ENCODE measurements around the gene DTNB. TPM values are rescaled to one million over a fixed set of nuclear protein-coding genes. Genes with fewer than 3 reads are reported as not detected.

Gene DTNB
- total and polyA plus RNA-seq, 2 experiments from 2014 or later: 10.3 to 13.9 TPM

DNA sequence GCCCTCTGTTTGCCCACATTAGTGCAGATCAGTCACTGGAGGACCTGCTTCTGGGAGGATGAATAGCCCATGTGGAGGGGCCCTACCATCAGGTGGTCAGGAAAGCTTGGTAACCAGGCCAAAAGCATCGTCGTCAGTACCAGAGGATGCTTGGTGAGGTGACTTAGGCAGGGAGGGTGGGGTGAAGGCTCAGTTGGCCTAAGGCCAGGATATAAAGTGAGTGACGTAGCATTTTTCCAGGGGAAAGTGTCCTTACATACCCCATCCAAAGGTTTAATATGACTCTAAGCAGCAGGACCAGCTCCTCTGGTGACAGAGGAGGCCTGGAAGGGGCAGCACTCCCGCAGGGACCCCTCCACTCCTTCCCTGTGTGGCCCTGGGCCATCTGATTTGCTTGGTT is 303.9 kb downstream of the DTNB start:
- no peaks in the 10 kb centered on the region for H3K27me3 ChIP-seq
- no peak overlapping the region for H3K4me3 ChIP-seq
- H3K36me3 ChIP-seq (replicated peaks; ENCODE audit: insufficient read depth, low read depth): no peaks in the 10 kb centered on the region
- no peaks in the 10 kb centered on the region for H3K9me2 ChIP-seq (replicated peaks; ENCODE audit: insufficient read depth)
- no peaks in the 10 kb centered on the region for H4K20me1 ChIP-seq (ENCODE audit: insufficient read depth, poor library complexity, severe bottlenecking)
- DNase-seq (ENCODE audit: low spot score): no peak
- peak overlapping the region; percentile 92 for H3K27ac ChIP-seq
- H3K4me2 ChIP-seq: no peak overlapping the region
- H3K9me3 ChIP-seq (ENCODE audit: low read depth): no peaks in the 10 kb centered on the region
- TF ChIP-seq EZH2phosphoT487 (IDR thresholded peaks at IDR 0.05; ENCODE audit: low read depth, severe bottlenecking, unreplicated experiment): no peak
- TF ChIP-seq, protein P1, sequence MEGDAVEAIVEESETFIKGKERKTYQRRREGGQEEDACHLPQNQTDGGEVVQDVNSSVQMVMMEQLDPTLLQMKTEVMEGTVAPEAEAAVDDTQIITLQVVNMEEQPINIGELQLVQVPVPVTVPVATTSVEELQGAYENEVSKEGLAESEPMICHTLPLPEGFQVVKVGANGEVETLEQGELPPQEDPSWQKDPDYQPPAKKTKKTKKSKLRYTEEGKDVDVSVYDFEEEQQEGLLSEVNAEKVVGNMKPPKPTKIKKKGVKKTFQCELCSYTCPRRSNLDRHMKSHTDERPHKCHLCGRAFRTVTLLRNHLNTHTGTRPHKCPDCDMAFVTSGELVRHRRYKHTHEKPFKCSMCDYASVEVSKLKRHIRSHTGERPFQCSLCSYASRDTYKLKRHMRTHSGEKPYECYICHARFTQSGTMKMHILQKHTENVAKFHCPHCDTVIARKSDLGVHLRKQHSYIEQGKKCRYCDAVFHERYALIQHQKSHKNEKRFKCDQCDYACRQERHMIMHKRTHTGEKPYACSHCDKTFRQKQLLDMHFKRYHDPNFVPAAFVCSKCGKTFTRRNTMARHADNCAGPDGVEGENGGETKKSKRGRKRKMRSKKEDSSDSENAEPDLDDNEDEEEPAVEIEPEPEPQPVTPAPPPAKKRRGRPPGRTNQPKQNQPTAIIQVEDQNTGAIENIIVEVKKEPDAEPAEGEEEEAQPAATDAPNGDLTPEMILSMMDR (IDR thresholded peaks at IDR 0.05; ENCODE audit: poor library complexity): no peak
- no peak overlapping the region for H2AFZ ChIP-seq
- no peaks in the 10 kb centered on the region for H3K79me2 ChIP-seq
- peaks cover 18% of the 10 kb centered on the region for H3K4me1 ChIP-seq (ENCODE audit: insufficient read depth)
- 78% methylated on average over 4 of the region's 4 CpGs for WGBS (ENCODE audit: low lambda C conversion rate, missing lambda C conversion rate)

DNA sequence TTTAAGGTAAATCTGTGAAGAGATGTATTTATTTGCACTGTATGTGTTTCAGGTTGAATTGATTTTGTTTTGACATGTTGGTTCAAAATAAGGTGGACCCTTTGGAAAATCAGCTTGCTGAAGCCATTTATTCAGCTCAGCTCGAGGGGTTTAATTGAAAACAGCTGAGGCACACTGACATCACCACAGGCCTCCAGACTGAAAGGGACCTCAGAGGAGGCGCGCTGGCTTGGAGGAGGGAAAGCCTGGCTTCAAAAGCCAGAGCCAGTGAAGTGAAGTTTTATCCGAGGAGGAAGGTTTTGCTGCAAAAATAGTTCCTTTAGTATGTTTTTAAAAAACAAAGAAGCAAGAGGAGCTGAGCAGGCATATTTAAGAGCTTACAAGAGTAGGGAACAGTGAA is 304.7 kb downstream of the DTNB start:
- H3K36me3 ChIP-seq (replicated peaks; ENCODE audit: insufficient read depth, low read depth): no peaks in the 10 kb centered on the region
- H3K4me3 ChIP-seq: no peak overlapping the region
- no peak overlapping the region for H3K4me2 ChIP-seq
- H3K27me3 ChIP-seq: no peaks in the 10 kb centered on the region
- TF ChIP-seq EZH2phosphoT487 (IDR thresholded peaks at IDR 0.05; ENCODE audit: low read depth, severe bottlenecking, unreplicated experiment): no peak
- no peak for TF ChIP-seq EZH2 (IDR thresholded peaks at IDR 0.05; ENCODE audit: borderline replicate concordance)
- TF ChIP-seq, protein P1 (IDR thresholded peaks at IDR 0.05; ENCODE audit: poor library complexity): no peak
- no peaks in the 10 kb centered on the region for H3K79me2 ChIP-seq
- no peaks in the 10 kb centered on the region for H3K9me2 ChIP-seq (replicated peaks; ENCODE audit: insufficient read depth)
- peak overlapping the region; percentile 58 for H3K27ac ChIP-seq
- WGBS (ENCODE audit: low lambda C conversion rate, missing lambda C conversion rate): 57% methylated on average over 4 of the region's 4 CpGs
- no peaks in the 10 kb centered on the region for H4K20me1 ChIP-seq (ENCODE audit: insufficient read depth, poor library complexity, severe bottlenecking)
- H3K9me3 ChIP-seq (ENCODE audit: low read depth): no peaks in the 10 kb centered on the region
- peaks cover 18% of the 10 kb centered on the region for H3K4me1 ChIP-seq (ENCODE audit: insufficient read depth)
- peak overlapping the region; percentile 33 for H2AFZ ChIP-seq
- no peak for DNase-seq (ENCODE audit: low spot score)

DNA sequence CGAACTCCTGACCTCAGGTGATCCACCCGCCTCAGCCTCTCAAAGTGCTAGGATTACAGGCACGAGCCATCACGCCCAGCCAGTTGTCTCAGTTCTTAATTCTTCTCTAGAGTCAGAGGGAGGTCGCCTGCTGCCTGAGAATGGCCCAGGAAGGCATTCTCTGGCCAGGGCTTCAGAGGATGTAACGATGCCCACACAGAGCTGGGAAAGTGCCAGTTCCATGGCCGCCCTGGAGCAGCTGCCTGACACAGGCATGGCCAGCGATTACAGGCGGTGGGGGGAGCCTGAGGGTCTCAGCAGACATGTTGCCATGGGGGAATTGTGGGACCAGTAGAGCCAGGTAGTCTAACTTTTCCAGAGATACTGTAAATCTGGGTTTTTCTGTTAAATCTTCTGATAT is 306.1 kb downstream of the DTNB start:
- H3K9me3 ChIP-seq (ENCODE audit: low read depth): no peaks in the 10 kb centered on the region
- H3K4me2 ChIP-seq: no peak overlapping the region
- H2AFZ ChIP-seq: no peak overlapping the region
- TF ChIP-seq EZH2 (IDR thresholded peaks at IDR 0.05; ENCODE audit: borderline replicate concordance): no peak
- TF ChIP-seq, protein P1 (IDR thresholded peaks at IDR 0.05; ENCODE audit: poor library complexity): no peak
- no peak for TF ChIP-seq EZH2phosphoT487 (IDR thresholded peaks at IDR 0.05; ENCODE audit: low read depth, severe bottlenecking, unreplicated experiment)
- H3K79me2 ChIP-seq: no peaks in the 10 kb centered on the region
- H3K9me2 ChIP-seq (replicated peaks; ENCODE audit: insufficient read depth): no peaks in the 10 kb centered on the region
- H3K4me3 ChIP-seq: no peak overlapping the region
- no peak for DNase-seq (ENCODE audit: low spot score)
- no peaks in the 10 kb centered on the region for H4K20me1 ChIP-seq (ENCODE audit: insufficient read depth, poor library complexity, severe bottlenecking)
- no peaks in the 10 kb centered on the region for H3K27me3 ChIP-seq
- no peaks in the 10 kb centered on the region for H3K36me3 ChIP-seq (replicated peaks; ENCODE audit: insufficient read depth, low read depth)
- H3K4me1 ChIP-seq (ENCODE audit: insufficient read depth): peaks cover 18% of the 10 kb centered on the region
- WGBS (ENCODE audit: low lambda C conversion rate, missing lambda C conversion rate): 93% methylated on average over 9 of the region's 9 CpGs
- no peak overlapping the region for H3K27ac ChIP-seq

DNA sequence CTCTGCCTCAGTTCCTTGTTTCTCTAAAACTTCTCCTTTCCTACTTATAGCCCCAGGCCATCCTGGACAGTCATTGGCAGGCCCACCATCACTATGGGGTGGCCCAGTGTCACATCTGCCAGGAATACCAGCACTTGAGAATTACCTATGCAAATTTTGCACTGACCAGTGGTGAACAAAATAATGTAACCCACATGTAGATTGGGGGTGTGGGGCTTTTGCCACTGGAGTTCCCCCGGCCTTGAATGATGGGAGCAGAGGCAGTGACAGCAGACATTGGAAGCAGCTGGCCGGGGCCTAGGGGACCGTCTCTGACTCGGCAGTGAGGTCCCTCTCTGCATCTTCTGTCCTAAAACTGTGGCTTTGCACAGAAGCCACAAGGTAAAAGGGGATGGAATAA is 306.7 kb downstream of the DTNB start:
- no peak for DNase-seq (ENCODE audit: low spot score)
- H3K79me2 ChIP-seq: no peaks in the 10 kb centered on the region
- no peaks in the 10 kb centered on the region for H4K20me1 ChIP-seq (ENCODE audit: insufficient read depth, poor library complexity, severe bottlenecking)
- H3K4me3 ChIP-seq: no peak overlapping the region
- H3K4me1 ChIP-seq (ENCODE audit: insufficient read depth): peaks cover 18% of the 10 kb centered on the region
- H3K36me3 ChIP-seq (replicated peaks; ENCODE audit: insufficient read depth, low read depth): no peaks in the 10 kb centered on the region
- H3K27ac ChIP-seq: no peak overlapping the region
- H2AFZ ChIP-seq: no peak overlapping the region
- H3K27me3 ChIP-seq: no peaks in the 10 kb centered on the region
- H3K9me2 ChIP-seq (replicated peaks; ENCODE audit: insufficient read depth): no peaks in the 10 kb centered on the region
- 89% methylated on average over 4 of the region's 4 CpGs for WGBS (ENCODE audit: low lambda C conversion rate, missing lambda C conversion rate)
- no peak overlapping the region for H3K4me2 ChIP-seq
- H3K9me3 ChIP-seq (ENCODE audit: low read depth): no peaks in the 10 kb centered on the region
- TF ChIP-seq, protein P1 (IDR thresholded peaks at IDR 0.05; ENCODE audit: poor library complexity): no peak
- no peak for TF ChIP-seq EZH2phosphoT487 (IDR thresholded peaks at IDR 0.05; ENCODE audit: low read depth, severe bottlenecking, unreplicated experiment)
- no peak for TF ChIP-seq EZH2 (IDR thresholded peaks at IDR 0.05; ENCODE audit: borderline replicate concordance)
